ENCODE results near the gene ARPC5L. TPM values are rescaled to one million over a fixed set of nuclear protein-coding genes. Genes with fewer than 3 reads are reported as not detected.
A peak's percentile ranks its signal among the peaks of the same experiment; 100 is the strongest.

ARPC5L gene
- total and polyA plus RNA-seq, 2 of the 13 experiments (the other 11 are each of a cell fraction or from before 2014, with no cell fraction given): 29.9 to 33.8 TPM

DNA sequence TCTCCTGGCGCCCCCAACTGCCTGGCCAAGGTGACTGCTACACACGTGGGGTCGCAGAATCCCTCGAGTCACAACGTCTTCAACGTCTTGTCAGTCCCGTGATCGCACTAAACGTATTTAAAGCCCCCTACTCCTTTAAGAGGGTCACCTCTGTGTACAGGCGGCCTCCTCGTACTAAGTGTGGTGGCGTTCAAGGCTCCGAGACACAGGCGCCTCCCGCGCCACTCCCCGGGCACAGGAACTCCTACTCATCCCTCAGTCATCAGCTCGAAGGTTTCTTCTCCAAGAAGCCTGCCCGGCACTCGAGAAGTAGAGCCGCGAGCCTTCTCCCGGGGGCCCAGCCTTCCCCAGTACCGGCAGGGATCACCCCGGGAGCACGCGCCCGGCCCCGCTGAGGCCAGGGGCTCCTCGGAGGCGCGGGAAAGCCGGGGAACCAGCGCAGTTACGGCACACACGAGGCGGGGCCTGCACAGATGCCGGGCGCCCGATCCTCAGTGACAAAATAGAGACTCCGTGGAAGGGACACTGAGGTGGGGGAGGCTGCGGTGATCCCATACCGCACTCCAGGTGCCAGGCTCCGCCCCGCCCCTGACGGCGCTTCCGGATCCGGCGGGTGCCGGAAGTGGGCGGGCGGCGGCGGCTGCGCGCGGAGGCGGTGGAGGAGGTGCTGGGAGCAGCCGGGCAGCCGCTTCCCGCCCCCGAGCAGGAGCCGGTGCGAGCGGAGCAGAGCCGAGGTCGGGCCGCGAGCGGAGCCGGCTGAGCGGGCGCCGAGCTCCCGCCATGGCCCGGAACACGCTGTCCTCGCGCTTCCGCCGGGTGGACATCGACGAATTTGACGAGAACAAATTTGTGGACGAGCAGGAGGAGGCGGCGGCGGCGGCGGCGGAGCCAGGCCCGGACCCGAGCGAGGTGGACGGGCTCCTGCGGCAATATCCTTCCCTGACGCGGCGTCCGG lies 6.9 kb downstream of the ARPC5L start (continued):
- TF ChIP-seq, protein P1, sequence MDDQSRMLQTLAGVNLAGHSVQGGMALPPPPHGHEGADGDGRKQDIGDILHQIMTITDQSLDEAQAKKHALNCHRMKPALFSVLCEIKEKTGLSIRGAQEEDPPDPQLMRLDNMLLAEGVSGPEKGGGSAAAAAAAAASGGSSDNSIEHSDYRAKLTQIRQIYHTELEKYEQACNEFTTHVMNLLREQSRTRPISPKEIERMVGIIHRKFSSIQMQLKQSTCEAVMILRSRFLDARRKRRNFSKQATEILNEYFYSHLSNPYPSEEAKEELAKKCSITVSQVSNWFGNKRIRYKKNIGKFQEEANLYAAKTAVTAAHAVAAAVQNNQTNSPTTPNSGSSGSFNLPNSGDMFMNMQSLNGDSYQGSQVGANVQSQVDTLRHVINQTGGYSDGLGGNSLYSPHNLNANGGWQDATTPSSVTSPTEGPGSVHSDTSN (CRISPR knock-in tag; IDR thresholded peaks at IDR 0.05; ENCODE audit: borderline replicate concordance): no peak; the same call in 1 of the 2 replicates
- TF ChIP-seq ZC3H13 (CRISPR knock-in tag; IDR thresholded peaks at IDR 0.05) (0 out of 2 replicates have a peak, but pooled peaks have one; percentile 19), ZBTB42 (CRISPR knock-in tag; IDR thresholded peaks at IDR 0.05) (no peak), FOSL1 (CRISPR knock-in tag; IDR thresholded peaks at IDR 0.05; ENCODE audit: borderline replicate concordance) (0 out of 2 replicates have a peak, but pooled peaks have one; percentile 18), MED13 (CRISPR knock-in tag; IDR thresholded peaks at IDR 0.05) (no peak; the same call in 1 of the 2 replicates), KDM4B (CRISPR knock-in tag; IDR thresholded peaks at IDR 0.05) (peak; percentile 44; the same call in 1 of the 2 replicates), KDM5B (CRISPR knock-in tag; IDR thresholded peaks at IDR 0.05; ENCODE audit: borderline replicate concordance) (peak; percentile 81; the same call in 1 of the 2 replicates), KLF12 (CRISPR knock-in tag; IDR thresholded peaks at IDR 0.05; ENCODE audit: borderline replicate concordance) (no peak; the same call in 1 of the 2 replicates), HNRNPL (IDR thresholded peaks at IDR 0.05; ENCODE audit: low read depth, low read length) (no peak), SKI (IDR thresholded peaks at IDR 0.05; ENCODE audit: partially characterized antibody) (peak; percentile 9), CAMTA2 (CRISPR knock-in tag; IDR thresholded peaks at IDR 0.05; ENCODE audit: borderline replicate concordance) (no peak), SALL2 (CRISPR knock-in tag; IDR thresholded peaks at IDR 0.05) (peak; percentile 49; the same call in 1 of the 2 replicates), SRF (IDR thresholded peaks at IDR 0.05; ENCODE audit: low read depth, low read length) (no peak)
- TF ChIP-seq, protein P2, sequence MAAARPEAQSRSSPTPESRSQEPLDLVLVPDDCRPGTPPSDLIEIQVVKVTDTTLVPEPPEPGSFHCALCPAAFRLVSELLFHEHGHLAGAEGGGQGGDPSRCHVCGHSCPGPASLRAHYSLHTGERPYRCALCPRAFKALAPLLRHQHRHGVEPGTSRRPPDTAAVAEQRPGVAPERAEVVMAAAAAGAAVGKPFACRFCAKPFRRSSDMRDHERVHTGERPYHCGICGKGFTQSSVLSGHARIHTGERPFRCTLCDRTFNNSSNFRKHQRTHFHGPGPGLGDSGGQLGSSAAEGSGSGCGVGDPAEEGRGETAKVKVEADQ (CRISPR knock-in tag; IDR thresholded peaks at IDR 0.05; ENCODE audit: borderline replicate concordance): no peak
- TF ChIP-seq, protein P3, sequence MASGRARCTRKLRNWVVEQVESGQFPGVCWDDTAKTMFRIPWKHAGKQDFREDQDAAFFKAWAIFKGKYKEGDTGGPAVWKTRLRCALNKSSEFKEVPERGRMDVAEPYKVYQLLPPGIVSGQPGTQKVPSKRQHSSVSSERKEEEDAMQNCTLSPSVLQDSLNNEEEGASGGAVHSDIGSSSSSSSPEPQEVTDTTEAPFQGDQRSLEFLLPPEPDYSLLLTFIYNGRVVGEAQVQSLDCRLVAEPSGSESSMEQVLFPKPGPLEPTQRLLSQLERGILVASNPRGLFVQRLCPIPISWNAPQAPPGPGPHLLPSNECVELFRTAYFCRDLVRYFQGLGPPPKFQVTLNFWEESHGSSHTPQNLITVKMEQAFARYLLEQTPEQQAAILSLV (CRISPR knock-in tag; IDR thresholded peaks at IDR 0.05; ENCODE audit: borderline replicate concordance): 0 out of 2 replicates have a peak, but pooled peaks have one; percentile 13
- TF ChIP-seq, protein P4, sequence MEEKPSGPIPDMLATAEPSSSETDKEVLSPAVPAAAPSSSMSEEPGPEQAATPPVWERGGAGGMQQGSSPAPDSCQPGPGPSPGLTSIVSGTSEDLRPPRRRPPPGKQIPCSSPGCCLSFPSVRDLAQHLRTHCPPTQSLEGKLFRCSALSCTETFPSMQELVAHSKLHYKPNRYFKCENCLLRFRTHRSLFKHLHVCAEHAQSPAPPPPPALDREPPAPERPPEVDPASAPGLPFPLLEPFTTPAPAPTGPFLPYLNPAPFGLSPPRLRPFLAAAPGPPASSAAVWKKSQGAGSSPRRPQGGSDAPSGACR (CRISPR knock-in tag; IDR thresholded peaks at IDR 0.05): 0 out of 2 replicates have a peak, but pooled peaks have one; percentile 70
- TF ChIP-seq, protein P5, sequence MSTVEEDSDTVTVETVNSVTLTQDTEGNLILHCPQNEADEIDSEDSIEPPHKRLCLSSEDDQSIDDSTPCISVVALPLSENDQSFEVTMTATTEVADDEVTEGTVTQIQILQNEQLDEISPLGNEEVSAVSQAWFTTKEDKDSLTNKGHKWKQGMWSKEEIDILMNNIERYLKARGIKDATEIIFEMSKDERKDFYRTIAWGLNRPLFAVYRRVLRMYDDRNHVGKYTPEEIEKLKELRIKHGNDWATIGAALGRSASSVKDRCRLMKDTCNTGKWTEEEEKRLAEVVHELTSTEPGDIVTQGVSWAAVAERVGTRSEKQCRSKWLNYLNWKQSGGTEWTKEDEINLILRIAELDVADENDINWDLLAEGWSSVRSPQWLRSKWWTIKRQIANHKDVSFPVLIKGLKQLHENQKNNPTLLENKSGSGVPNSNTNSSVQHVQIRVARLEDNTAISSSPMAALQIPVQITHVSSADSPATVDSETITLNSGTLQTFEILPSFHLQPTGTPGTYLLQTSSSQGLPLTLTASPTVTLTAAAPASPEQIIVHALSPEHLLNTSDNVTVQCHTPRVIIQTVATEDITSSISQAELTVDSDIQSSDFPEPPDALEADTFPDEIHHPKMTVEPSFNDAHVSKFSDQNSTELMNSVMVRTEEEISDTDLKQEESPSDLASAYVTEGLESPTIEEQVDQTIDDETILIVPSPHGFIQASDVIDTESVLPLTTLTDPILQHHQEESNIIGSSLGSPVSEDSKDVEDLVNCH (CRISPR knock-in tag; IDR thresholded peaks at IDR 0.05): no peak
- TF ChIP-seq, protein P6, sequence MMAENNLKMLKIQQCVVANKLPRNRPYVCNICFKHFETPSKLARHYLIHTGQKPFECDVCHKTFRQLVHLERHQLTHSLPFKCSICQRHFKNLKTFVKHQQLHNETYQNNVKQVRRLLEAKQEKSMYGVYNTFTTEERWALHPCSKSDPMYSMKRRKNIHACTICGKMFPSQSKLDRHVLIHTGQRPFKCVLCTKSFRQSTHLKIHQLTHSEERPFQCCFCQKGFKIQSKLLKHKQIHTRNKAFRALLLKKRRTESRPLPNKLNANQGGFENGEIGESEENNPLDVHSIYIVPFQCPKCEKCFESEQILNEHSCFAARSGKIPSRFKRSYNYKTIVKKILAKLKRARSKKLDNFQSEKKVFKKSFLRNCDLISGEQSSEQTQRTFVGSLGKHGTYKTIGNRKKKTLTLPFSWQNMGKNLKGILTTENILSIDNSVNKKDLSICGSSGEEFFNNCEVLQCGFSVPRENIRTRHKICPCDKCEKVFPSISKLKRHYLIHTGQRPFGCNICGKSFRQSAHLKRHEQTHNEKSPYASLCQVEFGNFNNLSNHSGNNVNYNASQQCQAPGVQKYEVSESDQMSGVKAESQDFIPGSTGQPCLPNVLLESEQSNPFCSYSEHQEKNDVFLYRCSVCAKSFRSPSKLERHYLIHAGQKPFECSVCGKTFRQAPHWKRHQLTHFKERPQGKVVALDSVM (CRISPR knock-in tag; IDR thresholded peaks at IDR 0.05): no peak
